Endodermal cell (in vitro differentiated cells): ENCODE measurements around the gene JPH2. TPM values are rescaled to one million over a fixed set of nuclear protein-coding genes. Genes with fewer than 3 reads are reported as not detected.
A peak's percentile ranks its signal among the peaks of the same experiment; 100 is the strongest.

Experiments
- DNase-seq: peaks from one replicate; pipeline ENCODE4 v3.0.0-alpha.2; 2017
- H3K27ac ChIP-seq: 2 replicates; pipeline ENCODE4 v1.5.1; 2013; ENCODE audit warnings: mild to moderate bottlenecking, low read depth, low read length, moderate library complexity
- H3K27me3 ChIP-seq: 2 replicates; pipeline ENCODE4 v1.6.1; 2013; ENCODE audit warnings: mild to moderate bottlenecking, low read length, moderate library complexity; ENCODE audit not compliant: insufficient read depth, control insufficient read depth, poor library complexity, severe bottlenecking
- H3K36me3 ChIP-seq: 2 replicates; pipeline ENCODE4 v1.7.0; 2013; ENCODE audit warnings: mild to moderate bottlenecking, low read length, moderate library complexity; ENCODE audit not compliant: control insufficient read depth, insufficient read depth
- H3K4me1 ChIP-seq: one replicate; pipeline ENCODE4 v1.7.0; 2013; ENCODE audit warnings: low read length; ENCODE audit not compliant: control insufficient read depth, insufficient read depth
- H3K4me3 ChIP-seq: 2 replicates; pipeline ENCODE4 v1.5.1; 2013; ENCODE audit warnings: mild to moderate bottlenecking, low read length, moderate library complexity
- H3K9ac ChIP-seq: 2 replicates; pipeline ENCODE4 v1.6.1; 2013; ENCODE audit warnings: mild to moderate bottlenecking, low read length, moderate library complexity; ENCODE audit not compliant: poor library complexity, severe bottlenecking; ENCODE audit errors: extremely low read depth
- H3K9me3 ChIP-seq: 2 replicates; pipeline ENCODE4 v1.6.1; 2013; ENCODE audit warnings: mild to moderate bottlenecking, low read length, moderate library complexity; ENCODE audit not compliant: control insufficient read depth
- H3K27ac Mint-ChIP-seq: 2 replicates; pipeline ENCODE4 v1.8.0; 2020; ENCODE audit warnings: mixed read lengths
- H3K27me3 Mint-ChIP-seq: 2 replicates; pipeline ENCODE4 v1.8.0; 2021; ENCODE audit warnings: mild to moderate bottlenecking, mixed read lengths; ENCODE audit not compliant: insufficient read depth
- H3K36me3 Mint-ChIP-seq: 2 replicates; pipeline ENCODE4 v1.8.0; 2020; ENCODE audit warnings: low read depth, mixed read lengths
- H3K4me1 Mint-ChIP-seq: 2 replicates; pipeline ENCODE4 v1.8.0; 2020; ENCODE audit warnings: mixed read lengths
- H3K4me3 Mint-ChIP-seq: 2 replicates; pipeline ENCODE4 v1.8.0; 2020; ENCODE audit warnings: mild to moderate bottlenecking, moderate library complexity, mixed read lengths
- H3K9me3 Mint-ChIP-seq: 2 replicates; pipeline ENCODE4 v1.8.0; 2020; ENCODE audit warnings: mild to moderate bottlenecking, mixed read lengths
- WGBS, 2 experiments: methylation state at CpG; one replicate each; pipeline versions ENCODE4 v1.1.5 to v1.1.7; 2013; ENCODE audit warnings: missing lambda C conversion rate in 2 of 2, mixed read lengths in 1 of 2; ENCODE audit not compliant: insufficient coverage in 1 of 2, insufficient read length in 1 of 2; 5-methylcytosine and 5-hydroxymethylcytosine counted together
- total RNA-seq, 2 donors: library from RNA; stranded (reverse); fragmentation: NEBNext Ultra II Directional in 1 of 2; extraction: Animal tissue kit (Norgen Biotek cat#: 25700) in 1 of 2; gene quantifications; 2 replicates in 1 of 2; 3 replicates in 1 of 2; pipeline ENCODE4 v1.2.1, GENCODE V29; 2021
- TF ChIP-seq, protein P1 (sequence below): fragments of 200-600 bp; sonication (generic); conservative IDR thresholded peaks from 2 replicates; pipeline ENCODE4 v1.5.0; 2021; ENCODE audit warnings: antibody characterized with exemption, mild to moderate bottlenecking

JPH2 gene
- total RNA-seq, 2 donors from 2014 or later, result 0.86 to 1.0 TPM

DNA sequence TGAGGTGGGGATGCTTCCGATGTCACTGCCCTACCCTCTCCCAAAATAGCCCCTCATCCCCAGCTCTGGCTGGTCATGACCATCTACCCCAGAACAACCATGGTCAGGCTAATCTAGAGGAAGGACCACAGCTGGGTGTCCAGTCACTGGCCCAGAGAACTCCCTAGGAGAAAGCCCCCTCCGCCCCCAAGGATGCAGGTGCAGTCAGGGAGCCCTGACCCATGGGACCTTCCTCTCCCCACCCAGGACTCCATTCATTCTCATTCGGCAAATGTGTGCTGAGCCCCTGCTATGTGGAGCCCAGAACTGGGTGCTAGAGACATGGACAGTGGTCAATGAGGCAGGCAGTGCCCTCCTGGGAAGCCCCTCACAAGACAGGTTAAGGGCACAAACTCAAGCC is 60.5 kb downstream of the JPH2 start:
- H3K36me3 Mint-ChIP-seq, result no peaks in the 10 kb centered on the region
- peak; percentile 22 for DNase-seq
- WGBS, 2 experiments, result 89% methylated on average over 3 of the region's 3 CpGs; no CpG with 5 or more reads in 1 of the 2 experiments
- H3K4me3 ChIP-seq, result no peak overlapping the region
- H3K9me3 ChIP-seq, result no peaks in the 10 kb centered on the region
- no peak overlapping the region for H3K27ac Mint-ChIP-seq
- no peak overlapping the region for H3K4me3 Mint-ChIP-seq
- H3K4me1 ChIP-seq, result no peaks in the 10 kb centered on the region
- no peak overlapping the region for H3K27ac ChIP-seq
- no peaks in the 10 kb centered on the region for H3K9me3 Mint-ChIP-seq
- no peaks in the 10 kb centered on the region for H3K4me1 Mint-ChIP-seq
- TF ChIP-seq, protein P1, sequence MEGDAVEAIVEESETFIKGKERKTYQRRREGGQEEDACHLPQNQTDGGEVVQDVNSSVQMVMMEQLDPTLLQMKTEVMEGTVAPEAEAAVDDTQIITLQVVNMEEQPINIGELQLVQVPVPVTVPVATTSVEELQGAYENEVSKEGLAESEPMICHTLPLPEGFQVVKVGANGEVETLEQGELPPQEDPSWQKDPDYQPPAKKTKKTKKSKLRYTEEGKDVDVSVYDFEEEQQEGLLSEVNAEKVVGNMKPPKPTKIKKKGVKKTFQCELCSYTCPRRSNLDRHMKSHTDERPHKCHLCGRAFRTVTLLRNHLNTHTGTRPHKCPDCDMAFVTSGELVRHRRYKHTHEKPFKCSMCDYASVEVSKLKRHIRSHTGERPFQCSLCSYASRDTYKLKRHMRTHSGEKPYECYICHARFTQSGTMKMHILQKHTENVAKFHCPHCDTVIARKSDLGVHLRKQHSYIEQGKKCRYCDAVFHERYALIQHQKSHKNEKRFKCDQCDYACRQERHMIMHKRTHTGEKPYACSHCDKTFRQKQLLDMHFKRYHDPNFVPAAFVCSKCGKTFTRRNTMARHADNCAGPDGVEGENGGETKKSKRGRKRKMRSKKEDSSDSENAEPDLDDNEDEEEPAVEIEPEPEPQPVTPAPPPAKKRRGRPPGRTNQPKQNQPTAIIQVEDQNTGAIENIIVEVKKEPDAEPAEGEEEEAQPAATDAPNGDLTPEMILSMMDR, result no peak
- no peaks in the 10 kb centered on the region for H3K36me3 ChIP-seq
- H3K9ac ChIP-seq, result no peak overlapping the region
- no peaks in the 10 kb centered on the region for H3K27me3 ChIP-seq
- no peaks in the 10 kb centered on the region for H3K27me3 Mint-ChIP-seq

DNA sequence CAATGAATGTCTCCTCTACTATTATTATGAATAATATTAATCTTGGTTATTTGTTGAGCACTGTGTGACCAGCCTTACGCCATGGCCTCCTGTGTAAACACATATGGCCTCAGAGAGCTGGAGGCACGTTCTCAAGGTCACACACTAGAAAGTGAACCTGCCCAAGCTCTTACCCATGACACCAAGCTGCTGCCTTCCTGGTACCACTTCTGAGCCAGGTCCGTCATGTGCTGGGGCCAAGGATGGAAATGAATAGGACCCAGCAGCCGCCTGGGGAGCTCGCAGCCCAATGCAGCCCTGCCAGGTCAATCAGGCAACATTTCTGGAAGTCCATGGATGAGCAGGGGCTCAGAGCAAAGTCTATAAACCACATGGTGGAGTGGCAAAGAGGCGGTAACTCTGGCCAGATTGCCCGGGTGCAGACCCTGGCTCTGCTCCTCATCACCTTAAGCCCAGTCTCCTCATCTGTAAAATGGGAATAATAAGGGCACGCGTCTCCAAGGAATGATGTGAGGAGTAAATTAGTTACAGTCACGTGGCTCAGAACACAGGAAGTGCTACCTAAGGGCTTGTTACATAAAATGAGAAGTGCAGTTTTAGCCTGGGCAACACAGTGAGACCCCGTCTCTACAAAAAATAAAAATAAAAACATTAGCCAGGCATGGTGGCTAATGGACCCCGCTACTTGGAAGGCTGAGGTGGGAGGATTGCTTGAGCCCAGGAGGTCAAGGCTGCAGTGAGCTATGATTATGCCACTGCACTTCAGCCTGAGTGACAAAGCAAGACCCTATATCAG is 61.5 kb downstream of the JPH2 start:
- Histone ChIP-seq H3K9me3 (no peaks in the 10 kb centered on the region), H3K27ac (no peak overlapping the region), H3K4me1 (no peaks in the 10 kb centered on the region), H3K36me3 (no peaks in the 10 kb centered on the region), H3K9ac (no peak overlapping the region), H3K27me3 (no peaks in the 10 kb centered on the region), H3K4me3 (no peak overlapping the region)
- DNase-seq, result peak; percentile 29
- no peak overlapping the region for H3K4me3 Mint-ChIP-seq
- H3K9me3 Mint-ChIP-seq, result no peaks in the 10 kb centered on the region
- no peak overlapping the region for H3K27ac Mint-ChIP-seq
- H3K27me3 Mint-ChIP-seq, result peaks cover 3% of the 10 kb centered on the region
- H3K4me1 Mint-ChIP-seq, result no peaks in the 10 kb centered on the region
- H3K36me3 Mint-ChIP-seq, result no peaks in the 10 kb centered on the region
- WGBS, 2 experiments, result 85 to 88% methylated on average over 9 to 12 of the region's 12 CpGs
- TF ChIP-seq, protein P1, result no peak

DNA sequence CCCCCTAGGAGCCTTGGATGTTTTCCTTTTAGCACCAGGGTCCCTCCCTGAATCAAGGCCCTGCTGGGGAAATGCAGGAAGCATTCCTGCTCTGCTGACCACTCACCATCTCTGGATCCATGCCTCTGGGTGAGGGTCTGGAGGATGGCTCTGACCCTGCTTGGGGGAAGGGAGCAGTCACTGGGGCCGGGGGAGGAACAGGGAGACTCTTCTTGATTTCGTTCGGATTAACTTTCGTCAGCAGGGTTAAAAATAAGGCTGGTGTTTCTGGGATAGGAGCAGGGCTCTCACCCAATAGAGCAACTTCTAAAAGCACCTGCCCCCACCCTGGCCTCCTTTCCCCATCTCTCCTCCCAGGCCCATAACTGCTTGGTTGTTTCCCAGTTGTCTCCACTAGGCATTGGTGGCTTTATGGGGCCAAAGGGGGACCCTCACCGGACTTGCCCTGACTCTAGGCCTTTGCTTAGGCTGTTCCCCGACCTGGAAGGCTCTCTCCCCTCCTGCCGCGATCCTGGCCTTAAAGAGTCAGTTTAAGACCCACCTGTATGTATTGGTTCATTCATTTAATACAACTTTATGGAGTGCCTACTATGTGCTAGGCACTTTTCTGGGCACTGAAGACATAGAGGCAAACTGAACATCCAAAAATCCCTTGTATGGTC is 63.0 kb downstream of the JPH2 start:
- H3K9me3 ChIP-seq, result no peaks in the 10 kb centered on the region
- no peaks in the 10 kb centered on the region for H3K36me3 ChIP-seq
- H3K4me3 ChIP-seq, result no peak overlapping the region
- peaks cover 3% of the 10 kb centered on the region for H3K27me3 Mint-ChIP-seq
- no peak overlapping the region for H3K27ac ChIP-seq
- H3K27ac Mint-ChIP-seq, result no peak overlapping the region
- WGBS, 2 experiments, result 87 to 88% methylated on average over 3 to 8 of the region's 8 CpGs
- H3K4me3 Mint-ChIP-seq, result no peak overlapping the region
- no peaks in the 10 kb centered on the region for H3K9me3 Mint-ChIP-seq
- TF ChIP-seq, protein P1, result no peak
- no peak overlapping the region for H3K9ac ChIP-seq
- DNase-seq, result peak; percentile 38
- H3K4me1 ChIP-seq, result no peaks in the 10 kb centered on the region
- H3K36me3 Mint-ChIP-seq, result no peaks in the 10 kb centered on the region
- H3K27me3 ChIP-seq, result no peaks in the 10 kb centered on the region
- no peaks in the 10 kb centered on the region for H3K4me1 Mint-ChIP-seq
